Thyroid gland (tissue), 4 donors: ENCODE results near the gene SLC35B4. TPM values are rescaled to one million over a fixed set of nuclear protein-coding genes. Genes with fewer than 3 reads are reported as not detected.

Source experiments
- DNase-seq, 2 donors: peaks; one replicate each; pipeline ENCODE4 v3.0.0-alpha.2; 2019
- H3K27ac ChIP-seq, 3 donors: fragments of 200-600 bp; sonication (generic); 1 replicate in 2 of 3; 2 replicates in 1 of 3; pipeline ENCODE4 v1.5.1; 2016 to 2019; ENCODE audit warnings: mild to moderate bottlenecking in 1 of 3, moderate library complexity in 1 of 3
- H3K27me3 ChIP-seq: fragments of 200-600 bp; sonication (generic); one replicate; pipeline ENCODE4 v1.5.1; 2019
- H3K36me3 ChIP-seq, 2 donors: fragments of 200-600 bp; sonication (generic); one replicate each; pipeline ENCODE4 v1.5.1; 2016 to 2019
- H3K4me1 ChIP-seq, 2 donors: fragments of 200-600 bp; sonication (generic); one replicate each; pipeline ENCODE4 v1.5.1; 2017 to 2019
- H3K4me3 ChIP-seq, 3 donors: fragments of 200-600 bp; sonication (generic); replicated peaks in 1 of 3; 1 replicate in 2 of 3; 2 replicates in 1 of 3; pipeline ENCODE4 v1.5.1; 2016; ENCODE audit warnings: mild to moderate bottlenecking in 1 of 3
- H3K9me3 ChIP-seq: fragments of 200-600 bp; sonication (generic); one replicate; pipeline ENCODE4 v1.5.1; 2017
- CTCF ChIP-seq, 6 experiments: fragments of 200-600 bp in 3 of 6; fragments of 450-650 bp in 3 of 6; sonication (generic) in 3 of 6; IDR thresholded peaks; one replicate each; pipeline ENCODE4 v1.5.1; 2016 to 2019; ENCODE audit warnings: antibody characterized with exemption in 6 of 6, mild to moderate bottlenecking in 2 of 6, inconsistent platforms in 1 of 6, moderate library complexity in 1 of 6
- POLR2A ChIP-seq, 2 donors: fragments of 450-650 bp; IDR thresholded peaks; one replicate each; pipeline ENCODE4 v1.6.1; 2017; ENCODE audit warnings: antibody characterized with exemption in 2 of 2, mild to moderate bottlenecking in 2 of 2, moderate library complexity in 1 of 2
- WGBS, 2 donors: methylation state at CpG; one replicate each; pipeline ENCODE4 v1.1.5; 2017; 5-methylcytosine and 5-hydroxymethylcytosine counted together
- intact Hi-C: fragments of 100-400 bp; cut with DNase I; formaldehyde crosslinking; loops from one replicate; pipeline ENCODE4 v1.15.1; 2023
- total RNA-seq, 4 donors: library from RNA; depleted of rRNA; stranded (reverse); fragments of >200 nt; gene quantifications; one replicate each; pipeline ENCODE4 v1.2.3, GENCODE V29; 2016

SLC35B4 gene
- total RNA-seq, 4 donors from 2014 or later, result 8.0 to 11.3 (median 8.9) TPM

GRCh38 chr7:134289841-134290240 is 26.9 kb downstream of the SLC35B4 start:
- no peak overlapping the region for H3K27ac ChIP-seq
- no peak for TF ChIP-seq POLR2A (IDR thresholded peaks at IDR 0.05)
- no peak for TF ChIP-seq CTCF (IDR thresholded peaks at IDR 0.05)
- no peaks in the 10 kb centered on the region for H3K4me1 ChIP-seq
- intact Hi-C loops, result no loop called here
- 88 to 91% methylated on average over 2 of the region's 2 CpGs for WGBS, 2 donors
- H3K9me3 ChIP-seq, result no peaks in the 10 kb centered on the region
- no peaks in the 10 kb centered on the region for H3K27me3 ChIP-seq
- peaks cover 4% of the 10 kb centered on the region in 2 donors for H3K36me3 ChIP-seq
- no peak overlapping the region for H3K4me3 ChIP-seq
- DNase-seq, result no peak

DNA sequence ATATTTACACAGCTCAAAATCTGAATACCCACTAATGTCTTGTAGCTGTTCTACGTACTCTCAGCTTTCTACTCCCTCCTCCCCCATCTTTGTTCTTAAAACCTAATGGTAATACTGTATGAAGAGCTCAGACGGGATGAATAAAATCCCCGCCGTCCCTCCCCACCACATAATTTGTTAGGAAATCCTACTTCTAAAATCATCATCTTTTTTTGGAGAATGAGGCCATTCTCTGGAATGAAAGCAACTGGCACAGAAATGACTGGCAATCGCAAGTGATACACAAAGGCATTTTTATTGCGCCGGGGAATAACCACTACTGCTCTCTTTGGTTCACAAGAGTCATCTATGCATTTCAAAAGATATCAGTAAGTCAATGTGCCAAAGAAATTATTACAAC is 27.3 kb downstream of the SLC35B4 start:
- H3K4me3 ChIP-seq, result no peak overlapping the region
- peaks cover under 1% of the 10 kb centered on the region in 2 donors for H3K36me3 ChIP-seq
- no peak for TF ChIP-seq POLR2A (IDR thresholded peaks at IDR 0.05)
- intact Hi-C loops, result no loop called here
- WGBS, 2 donors, result 79 to 93% methylated on average over 7 of the region's 7 CpGs
- H3K27ac ChIP-seq, result no peak overlapping the region
- H3K9me3 ChIP-seq, result no peaks in the 10 kb centered on the region
- DNase-seq, result no peak
- no peaks in the 10 kb centered on the region for H3K27me3 ChIP-seq
- no peaks in the 10 kb centered on the region for H3K4me1 ChIP-seq

DNA sequence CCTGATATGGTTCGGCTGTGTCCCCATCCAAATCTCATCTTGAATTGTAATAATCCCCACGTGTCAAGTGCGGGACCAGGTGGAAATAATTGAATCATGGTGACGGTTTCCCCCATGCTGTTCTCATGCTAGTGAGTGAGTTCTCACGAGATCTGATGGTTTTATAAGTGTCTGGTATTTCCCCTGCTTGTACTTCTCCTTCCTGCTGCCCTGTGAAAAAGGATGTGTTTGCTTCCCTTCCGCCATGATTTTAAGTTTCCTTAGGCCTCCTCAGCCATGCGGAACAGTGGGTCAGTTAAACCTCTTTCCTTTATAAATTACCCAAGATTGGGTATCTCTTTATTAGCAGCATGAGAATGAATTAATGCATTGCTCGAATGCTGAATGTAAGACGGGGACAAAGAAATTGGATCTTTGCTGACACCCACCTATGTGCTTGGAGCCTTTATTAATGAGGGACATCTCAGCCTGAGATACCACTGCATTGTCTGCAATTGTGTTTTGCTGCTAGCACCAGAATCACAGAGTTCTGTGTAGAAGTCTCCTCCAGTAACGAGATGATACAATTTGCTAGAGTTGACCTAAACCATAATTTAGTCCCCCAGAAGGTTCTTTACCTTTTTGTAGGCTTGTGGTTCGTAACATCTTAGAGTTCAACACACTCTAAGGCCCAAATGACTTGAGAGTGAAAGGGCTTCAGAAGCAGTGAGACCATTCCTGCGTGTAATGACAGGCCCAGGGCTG is 28.6 kb downstream of the SLC35B4 start:
- 82 to 86% methylated on average over 12 of the region's 12 CpGs for WGBS, 2 donors
- no peak overlapping the region for H3K4me3 ChIP-seq
- no peaks in the 10 kb centered on the region for H3K4me1 ChIP-seq
- TF ChIP-seq CTCF (IDR thresholded peaks at IDR 0.05), result no peak
- no peak for TF ChIP-seq POLR2A (IDR thresholded peaks at IDR 0.05)
- no peaks in the 10 kb centered on the region for H3K9me3 ChIP-seq
- intact Hi-C loops, result no loop called here
- H3K27me3 ChIP-seq, result no peaks in the 10 kb centered on the region
- no peak for DNase-seq
- H3K36me3 ChIP-seq, result no peaks in the 10 kb centered on the region
- no peak overlapping the region for H3K27ac ChIP-seq

DNA sequence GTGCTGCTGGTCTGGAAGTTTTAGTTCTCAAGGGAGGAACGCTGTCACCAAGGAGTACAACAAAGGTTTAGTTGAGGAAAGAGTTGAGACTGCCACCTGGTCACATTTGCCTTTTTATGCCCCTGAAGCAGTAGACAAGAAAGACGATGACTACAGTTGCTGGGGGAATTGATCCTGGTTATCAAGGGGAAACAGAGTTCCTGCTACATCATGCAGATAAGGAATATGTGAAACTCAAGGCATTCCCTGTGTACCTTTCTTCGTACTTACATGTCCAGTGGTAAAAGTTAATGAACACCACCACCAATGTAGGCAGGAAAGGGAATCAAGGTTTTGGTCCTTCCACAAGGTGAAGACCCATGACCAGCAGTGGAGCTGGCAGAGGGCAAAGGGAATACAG is 31.8 kb downstream of the SLC35B4 start:
- intact Hi-C loops, result no loop called here
- WGBS, 2 donors, result 88 to 89% methylated on average over 3 of the region's 3 CpGs

DNA sequence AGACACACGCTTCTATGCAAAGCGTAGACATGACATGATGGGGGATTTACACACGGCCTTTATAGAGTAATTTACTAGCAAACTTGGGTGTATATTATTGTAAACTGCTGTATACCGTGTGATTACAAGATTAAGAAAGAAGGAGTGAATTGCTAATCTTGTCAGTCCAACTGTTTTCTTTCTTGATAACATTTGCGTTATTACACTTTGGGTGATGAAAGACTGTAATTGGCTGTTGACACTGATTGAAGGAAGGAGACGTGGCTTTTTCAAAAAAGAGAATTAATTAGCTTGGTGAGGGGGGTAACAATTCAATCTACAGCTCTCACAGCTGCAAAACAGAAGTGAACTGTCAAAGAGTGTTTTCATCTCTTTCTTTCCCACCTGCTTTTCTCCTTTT is 32.7 kb downstream of the SLC35B4 start:
- Histone ChIP-seq H3K27ac (no peak overlapping the region), H3K4me3 (no peak overlapping the region), H3K36me3 (no peaks in the 10 kb centered on the region), H3K9me3 (no peaks in the 10 kb centered on the region), H3K4me1 (no peaks in the 10 kb centered on the region), H3K27me3 (no peaks in the 10 kb centered on the region)
- WGBS, 2 donors, result 63 to 78% methylated on average over 6 of the region's 6 CpGs
- DNase-seq, result no peak
- intact Hi-C loops, result no loop called here
- TF ChIP-seq CTCF (IDR thresholded peaks at IDR 0.05), result no peak
- no peak for TF ChIP-seq POLR2A (IDR thresholded peaks at IDR 0.05)

More for the DNA sequence above, 31.8 kb downstream of the SLC35B4 start:
- H3K27ac ChIP-seq, result no peak overlapping the region
- no peaks in the 10 kb centered on the region for H3K27me3 ChIP-seq
- no peaks in the 10 kb centered on the region for H3K4me1 ChIP-seq
- H3K9me3 ChIP-seq, result no peaks in the 10 kb centered on the region
- DNase-seq, result no peak
- no peaks in the 10 kb centered on the region for H3K36me3 ChIP-seq
- TF ChIP-seq POLR2A (IDR thresholded peaks at IDR 0.05), result no peak
- TF ChIP-seq CTCF (IDR thresholded peaks at IDR 0.05), result no peak
- H3K4me3 ChIP-seq, result no peak overlapping the region
